ENCODE data around the gene SMAD6.

Gene SMAD6

DNA sequence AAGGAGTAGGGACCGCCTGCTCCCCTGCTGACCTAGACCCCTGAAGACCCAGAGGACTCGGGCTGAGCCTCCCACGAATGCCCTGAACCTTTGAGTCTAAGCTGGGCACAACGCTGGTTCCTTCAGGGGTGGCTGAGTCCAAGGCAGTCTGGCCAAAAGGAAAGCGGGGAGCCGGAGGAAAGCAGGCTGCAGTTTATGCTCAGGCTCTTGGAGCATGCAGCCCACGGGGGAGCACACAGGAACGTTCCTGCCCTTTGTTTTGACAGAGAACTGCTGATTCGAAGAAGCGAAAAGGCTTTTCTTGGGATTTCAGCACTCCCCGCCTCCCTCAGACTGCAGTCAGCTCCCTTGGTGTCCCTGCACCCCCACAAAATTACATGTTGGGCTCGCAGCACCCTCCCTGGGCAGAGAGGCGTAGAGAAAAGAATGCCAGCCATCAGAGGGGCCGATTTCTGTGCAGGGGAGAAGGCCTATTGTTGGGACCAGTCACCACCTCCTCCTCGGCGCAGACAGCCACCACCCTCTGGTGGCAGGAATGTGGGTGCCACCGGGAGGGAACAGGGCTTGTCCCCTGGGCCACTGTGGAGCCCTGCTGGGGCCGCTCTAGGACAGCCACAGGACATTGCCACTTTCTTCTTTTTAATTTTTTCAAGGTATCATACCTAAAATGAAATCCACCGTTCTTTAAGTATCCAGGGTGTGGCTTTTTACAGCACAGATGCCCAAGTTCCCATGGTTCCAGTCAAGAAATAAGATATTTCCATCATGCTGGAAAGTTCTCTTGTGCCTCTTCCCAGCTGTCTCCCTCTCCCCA is 72.2 kb downstream of the SMAD6 start:
- in situ Hi-C loops (cut with MboI; ENCODE audit: low sequenced_read_pairs): no loop called here
- DNase-seq (ENCODE audit: low spot score in 2 of 2): peak; percentile 98 to 99
- H3K27me3 ChIP-seq (ENCODE audit: low read depth): no peaks in the 10 kb centered on the region
- H3K36me3 ChIP-seq (replicated peaks): no peaks in the 10 kb centered on the region
- H3K4me3 ChIP-seq: no peak overlapping the region
- H3K9me3 ChIP-seq: no peaks in the 10 kb centered on the region
- H3K4me1 ChIP-seq: peaks cover 42% of the 10 kb centered on the region

DNA sequence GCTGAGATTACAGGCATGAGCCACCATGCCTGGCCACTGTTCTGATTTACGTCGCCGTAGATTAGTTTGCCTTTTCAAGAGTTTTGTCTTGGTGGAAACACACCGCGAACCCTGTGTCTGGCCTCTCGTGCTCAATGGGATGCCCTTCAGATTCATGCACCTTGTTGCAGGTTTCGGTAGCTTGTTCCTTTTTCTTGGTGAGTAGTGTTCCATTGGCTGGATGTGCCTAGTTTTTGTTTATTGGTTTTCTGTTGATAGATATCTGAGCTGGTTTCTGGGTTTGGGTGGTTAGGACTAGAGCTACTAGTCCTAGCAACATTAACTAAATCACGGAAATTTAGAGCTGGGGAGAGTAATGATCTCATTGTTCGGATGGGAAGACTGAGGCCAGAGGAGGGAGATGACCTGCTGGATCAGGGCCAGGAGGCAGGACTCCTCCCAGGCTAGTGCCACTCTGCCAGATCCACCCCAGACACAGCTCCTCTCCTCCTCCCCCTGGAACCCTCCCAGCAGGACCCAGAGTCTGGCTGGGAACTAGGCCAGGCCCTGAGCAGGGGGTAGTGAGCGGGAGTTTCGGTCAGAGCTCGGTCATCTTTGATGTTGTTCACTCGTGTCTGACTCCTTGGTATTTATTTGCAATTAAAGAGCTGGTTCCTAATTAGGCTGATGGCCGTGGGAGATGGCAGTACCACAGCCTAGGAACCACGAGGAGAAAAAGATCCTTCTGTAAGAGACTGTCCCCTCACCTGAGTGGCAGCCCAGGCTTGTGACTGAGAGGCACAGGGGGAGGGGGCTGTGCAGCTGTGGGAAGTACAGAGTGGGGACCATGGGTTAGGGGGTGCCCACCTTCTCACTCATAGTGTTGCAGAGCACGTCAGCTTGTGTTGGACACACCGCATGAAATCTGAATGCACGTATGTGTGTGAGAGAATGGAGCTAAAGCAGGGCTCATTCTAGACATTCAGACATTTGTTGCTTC is 73.4 kb downstream of the SMAD6 start:
- no peak overlapping the region for H3K4me3 ChIP-seq
- H3K4me1 ChIP-seq: peaks cover 37% of the 10 kb centered on the region
- H3K9me3 ChIP-seq: no peaks in the 10 kb centered on the region
- H3K27me3 ChIP-seq (ENCODE audit: low read depth): no peaks in the 10 kb centered on the region
- DNase-seq (ENCODE audit: low spot score in 2 of 2): no peak
- in situ Hi-C loops (cut with MboI; ENCODE audit: low sequenced_read_pairs): no loop called here
- H3K36me3 ChIP-seq (replicated peaks): no peaks in the 10 kb centered on the region

GRCh38 chr15:66777054-66777453 is 75.0 kb downstream of the SMAD6 start:
- no peaks in the 10 kb centered on the region; the same call in 1 of the 2 replicates for H3K36me3 ChIP-seq (replicated peaks)
- no peak overlapping the region for H3K4me3 ChIP-seq
- H3K27me3 ChIP-seq (ENCODE audit: low read depth): no peaks in the 10 kb centered on the region
- H3K4me1 ChIP-seq: peaks cover 22% of the 10 kb centered on the region
- in situ Hi-C loops (cut with MboI; ENCODE audit: low sequenced_read_pairs): no loop called here
- DNase-seq (ENCODE audit: low spot score in 2 of 2): no peak
- H3K9me3 ChIP-seq: no peaks in the 10 kb centered on the region

DNA sequence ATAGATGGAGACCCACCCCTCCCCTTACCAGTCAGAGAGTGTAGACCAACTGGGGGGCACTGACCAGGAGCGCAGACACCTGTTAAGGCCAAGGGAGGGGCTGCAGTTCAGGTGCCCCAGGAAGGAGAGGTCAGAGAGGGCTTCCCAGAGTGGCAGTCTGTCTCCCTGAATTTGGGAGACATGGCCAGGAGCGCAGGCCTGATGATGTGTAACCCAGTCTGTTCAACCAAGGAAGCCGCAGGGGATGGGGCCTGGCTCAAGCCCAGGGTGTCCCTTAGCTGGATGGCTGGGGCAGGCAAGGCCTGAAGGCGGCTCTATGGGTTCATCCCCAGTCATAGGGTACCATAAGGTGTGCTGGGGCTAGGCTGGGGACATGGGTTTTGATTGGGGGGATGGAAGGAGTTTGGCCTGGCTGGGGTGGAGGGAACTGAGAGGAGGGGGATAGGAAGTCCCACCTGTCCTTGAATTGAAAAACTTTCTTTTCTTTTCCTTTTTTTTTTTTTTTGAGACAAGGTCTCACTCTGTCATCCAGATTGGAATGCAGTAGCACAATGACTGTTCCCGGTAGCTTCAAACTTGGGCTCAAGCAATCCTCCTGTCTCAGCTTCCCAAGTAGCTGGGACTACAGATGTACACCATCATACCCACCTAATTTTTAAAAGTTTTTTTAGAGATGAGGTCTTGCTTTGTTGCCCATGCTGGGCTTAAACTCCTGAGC is 75.7 kb downstream of the SMAD6 start:
- H3K4me3 ChIP-seq: no peak overlapping the region
- in situ Hi-C loops (cut with MboI; ENCODE audit: low sequenced_read_pairs): no loop called here
- H3K9me3 ChIP-seq: no peaks in the 10 kb centered on the region
- H3K27me3 ChIP-seq (ENCODE audit: low read depth): no peaks in the 10 kb centered on the region
- H3K36me3 ChIP-seq (replicated peaks): no peaks in the 10 kb centered on the region; the same call in 1 of the 2 replicates
- DNase-seq (ENCODE audit: low spot score in 2 of 2): no peak
- peaks cover 17% of the 10 kb centered on the region for H3K4me1 ChIP-seq

GRCh38 chr15:66778314-66778665 is 76.3 kb downstream of the SMAD6 start:
- Histone ChIP-seq H3K4me3 (no peak overlapping the region), H3K27me3 (ENCODE audit: low read depth) (no peaks in the 10 kb centered on the region), H3K9me3 (no peaks in the 10 kb centered on the region), H3K36me3 (replicated peaks) (no peaks in the 10 kb centered on the region; the same call in 1 of the 2 replicates), H3K4me1 (peaks cover 13% of the 10 kb centered on the region)
- in situ Hi-C loops (cut with MboI; ENCODE audit: low sequenced_read_pairs): no loop called here
- DNase-seq (ENCODE audit: low spot score in 2 of 2): no peak

DNA sequence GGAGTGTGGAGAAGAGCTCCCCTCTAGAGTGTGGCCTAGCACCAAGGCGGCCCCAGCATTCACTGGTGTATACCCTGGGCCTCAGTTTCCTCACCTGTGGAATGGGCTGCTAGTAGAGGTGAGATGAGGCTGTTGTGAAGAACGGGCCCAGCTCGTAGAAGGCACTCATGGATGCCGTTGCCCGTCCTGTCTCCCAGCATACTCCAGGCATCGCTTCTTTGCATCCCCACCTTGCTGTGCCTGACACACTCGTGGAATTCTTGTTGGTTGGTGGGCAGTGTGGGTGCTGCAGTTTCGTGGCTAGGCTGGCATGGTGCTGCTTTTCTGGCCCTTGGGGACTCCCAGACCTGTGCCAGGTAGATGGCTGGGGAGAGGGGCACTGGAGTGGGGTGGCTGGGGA is 76.7 kb downstream of the SMAD6 start:
- peaks cover 9% of the 10 kb centered on the region for H3K4me1 ChIP-seq
- no peak for DNase-seq (ENCODE audit: low spot score in 2 of 2)
- H3K27me3 ChIP-seq (ENCODE audit: low read depth): no peaks in the 10 kb centered on the region
- no peak overlapping the region for H3K4me3 ChIP-seq
- no peaks in the 10 kb centered on the region; the same call in 1 of the 2 replicates for H3K36me3 ChIP-seq (replicated peaks)
- no peaks in the 10 kb centered on the region for H3K9me3 ChIP-seq
- in situ Hi-C loops (cut with MboI; ENCODE audit: low sequenced_read_pairs): no loop called here

GRCh38 chr15:66779331-66780009 is 77.4 kb downstream of the SMAD6 start:
- in situ Hi-C loops (cut with MboI; ENCODE audit: low sequenced_read_pairs): loop anchor here (5.0 kb wide), 1 partner anchor 177 kb away; no protein-coding TSS in a partner anchor

GRCh38 chr15:66780172-66780972 is 78.3 kb downstream of the SMAD6 start:
- no peaks in the 10 kb centered on the region for H3K4me1 ChIP-seq
- H3K9me3 ChIP-seq: no peaks in the 10 kb centered on the region
- in situ Hi-C loops (cut with MboI; ENCODE audit: low sequenced_read_pairs): loop anchor here (5.0 kb wide), 1 partner anchor 178 kb away; no protein-coding TSS in a partner anchor
- DNase-seq (ENCODE audit: low spot score in 2 of 2): no peak
- no peak overlapping the region for H3K4me3 ChIP-seq
- no peaks in the 10 kb centered on the region; the same call in 1 of the 2 replicates for H3K36me3 ChIP-seq (replicated peaks)
- H3K27me3 ChIP-seq (ENCODE audit: low read depth): no peaks in the 10 kb centered on the region

More at GRCh38 chr15:66779331-66780009, 77.4 kb downstream of the SMAD6 start:
- no peaks in the 10 kb centered on the region; the same call in 1 of the 2 replicates for H3K36me3 ChIP-seq (replicated peaks)
- no peak for DNase-seq (ENCODE audit: low spot score in 2 of 2)
- H3K4me1 ChIP-seq: peaks cover 2% of the 10 kb centered on the region
- H3K9me3 ChIP-seq: no peaks in the 10 kb centered on the region
- H3K27me3 ChIP-seq (ENCODE audit: low read depth): no peaks in the 10 kb centered on the region
- no peak overlapping the region for H3K4me3 ChIP-seq

DNA sequence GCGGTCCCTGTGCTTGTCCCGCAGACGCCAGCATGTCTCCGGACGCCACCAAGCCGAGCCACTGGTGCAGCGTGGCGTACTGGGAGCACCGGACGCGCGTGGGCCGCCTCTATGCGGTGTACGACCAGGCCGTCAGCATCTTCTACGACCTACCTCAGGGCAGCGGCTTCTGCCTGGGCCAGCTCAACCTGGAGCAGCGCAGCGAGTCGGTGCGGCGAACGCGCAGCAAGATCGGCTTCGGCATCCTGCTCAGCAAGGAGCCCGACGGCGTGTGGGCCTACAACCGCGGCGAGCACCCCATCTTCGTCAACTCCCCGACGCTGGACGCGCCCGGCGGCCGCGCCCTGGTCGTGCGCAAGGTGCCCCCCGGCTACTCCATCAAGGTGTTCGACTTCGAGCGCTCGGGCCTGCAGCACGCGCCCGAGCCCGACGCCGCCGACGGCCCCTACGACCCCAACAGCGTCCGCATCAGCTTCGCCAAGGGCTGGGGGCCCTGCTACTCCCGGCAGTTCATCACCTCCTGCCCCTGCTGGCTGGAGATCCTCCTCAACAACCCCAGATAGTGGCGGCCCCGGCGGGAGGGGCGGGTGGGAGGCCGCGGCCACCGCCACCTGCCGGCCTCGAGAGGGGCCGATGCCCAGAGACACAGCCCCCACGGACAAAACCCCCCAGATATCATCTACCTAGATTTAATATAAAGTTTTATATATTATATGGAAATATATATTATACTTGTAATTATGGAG is 79.1 kb downstream of the SMAD6 start:
- no peaks in the 10 kb centered on the region; the same call in 1 of the 2 replicates for H3K36me3 ChIP-seq (replicated peaks)
- DNase-seq (ENCODE audit: low spot score in 2 of 2): no peak
- no peak overlapping the region for H3K4me3 ChIP-seq
- H3K9me3 ChIP-seq: no peaks in the 10 kb centered on the region
- H3K27me3 ChIP-seq (ENCODE audit: low read depth): no peaks in the 10 kb centered on the region
- H3K4me1 ChIP-seq: no peaks in the 10 kb centered on the region
- in situ Hi-C loops (cut with MboI; ENCODE audit: low sequenced_read_pairs): loop anchor here (5.0 kb wide), 1 partner anchor 179 kb away; no protein-coding TSS in a partner anchor

GRCh38 chr15:66782785-66783184 is 80.7 kb downstream of the SMAD6 start:
- Histone ChIP-seq H3K27me3 (ENCODE audit: low read depth) (no peaks in the 10 kb centered on the region), H3K4me3 (no peak overlapping the region), H3K36me3 (replicated peaks) (no peaks in the 10 kb centered on the region; the same call in 1 of the 2 replicates), H3K4me1 (no peaks in the 10 kb centered on the region), H3K9me3 (no peaks in the 10 kb centered on the region)
- in situ Hi-C loops (cut with MboI; ENCODE audit: low sequenced_read_pairs): loop anchor here (5.0 kb wide), 1 partner anchor 180 kb away; no protein-coding TSS in a partner anchor
- DNase-seq (ENCODE audit: low spot score in 2 of 2): no peak

DNA sequence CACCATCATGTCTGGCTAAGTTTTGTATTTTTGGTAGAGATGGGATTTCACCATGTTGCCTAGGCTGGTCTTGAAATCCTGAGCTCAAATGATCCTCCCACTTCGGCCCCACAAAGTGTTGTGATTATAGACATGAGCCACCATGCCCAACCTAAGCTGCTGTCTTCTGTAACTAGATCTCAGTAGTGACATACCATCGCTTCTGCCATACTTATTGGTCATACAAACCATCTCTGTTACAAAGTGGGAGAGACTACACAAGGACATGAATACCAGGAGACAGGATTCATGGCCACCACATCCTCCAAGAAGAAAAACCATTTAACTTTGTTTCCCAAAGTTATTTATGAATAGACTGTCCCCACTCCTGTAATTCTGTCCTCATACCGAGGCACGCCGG is 81.3 kb downstream of the SMAD6 start:
- Histone ChIP-seq H3K4me3 (no peak overlapping the region), H3K9me3 (no peaks in the 10 kb centered on the region), H3K36me3 (replicated peaks) (no peaks in the 10 kb centered on the region; the same call in 1 of the 2 replicates), H3K4me1 (no peaks in the 10 kb centered on the region), H3K27me3 (ENCODE audit: low read depth) (no peaks in the 10 kb centered on the region)
- in situ Hi-C loops (cut with MboI; ENCODE audit: low sequenced_read_pairs): loop anchor here (5.0 kb wide), 1 partner anchor 181 kb away; no protein-coding TSS in a partner anchor
- no peak for DNase-seq (ENCODE audit: low spot score in 2 of 2)
